CD4-positive, alpha-beta T cell (primary cell): ENCODE results near the gene RARA. TPM values are rescaled to one million over a fixed set of nuclear protein-coding genes. Genes with fewer than 3 reads are reported as not detected.

Experiments used
- ATAC-seq: fragments of 200-7000 bp; cut with Tn5 transposase; one replicate; pipeline ENCODE4 v1.10.0; 2022; ENCODE audit warnings: mild to moderate bottlenecking; ENCODE audit not compliant: poor library complexity
- CTCF ChIA-PET: fragments of 350-600 bp; sonication (Branson Sonifier 250); formaldehyde crosslinking; loops from one replicate; lab custom pipeline; 2021; ENCODE audit warnings: antibody characterized with exemption, inconsistent platforms; lab: Charles Lee
- POLR2A ChIA-PET: fragments of 350-600 bp; sonication (Branson Sonifier 250); formaldehyde crosslinking; loops from one replicate; lab custom pipeline; 2021; ENCODE audit warnings: antibody characterized with exemption, inconsistent platforms; lab: Charles Lee
- DNase-seq, 14 experiments: peaks; one replicate each; pipeline ENCODE4 v3.0.0-alpha.2; 2013 to 2020; ENCODE audit warnings: mixed read lengths in 2 of 14
- H3K27ac ChIP-seq, 2 donors: one replicate each; pipeline versions ENCODE4 v1.5.1 to v1.7.0; 2013; ENCODE audit warnings: low read length in 2 of 2, low read depth in 1 of 2, mild to moderate bottlenecking in 1 of 2
- H3K27me3 ChIP-seq, 2 experiments: 1 replicate in 1 of 2; 2 replicates in 1 of 2; pipeline versions ENCODE4 v1.6.1 to v1.7.0; 2013; ENCODE audit warnings: low read length in 2 of 2, control low read depth in 1 of 2, mild to moderate bottlenecking in 1 of 2, moderate library complexity in 1 of 2; ENCODE audit not compliant: insufficient read depth in 2 of 2, control insufficient read depth in 1 of 2
- H3K36me3 ChIP-seq: one replicate; pipeline ENCODE4 v1.6.1; 2013; ENCODE audit warnings: low read length, control low read depth; ENCODE audit not compliant: insufficient read depth
- H3K4me1 ChIP-seq: one replicate; pipeline ENCODE4 v1.6.1; 2013; ENCODE audit warnings: low read length, control low read depth; ENCODE audit not compliant: insufficient read depth
- H3K4me3 ChIP-seq: one replicate; pipeline ENCODE4 v1.5.1; 2013; ENCODE audit warnings: mild to moderate bottlenecking, low read length, moderate library complexity
- H3K9me3 ChIP-seq, 2 experiments: 1 replicate in 1 of 2; 2 replicates in 1 of 2; pipeline versions ENCODE4 v1.6.1 to v1.7.0; 2013; ENCODE audit warnings: low read length in 2 of 2, mild to moderate bottlenecking in 2 of 2, control low read depth in 1 of 2, moderate library complexity in 1 of 2; ENCODE audit not compliant: control insufficient read depth in 1 of 2, insufficient read depth in 1 of 2
- H3K27ac Mint-ChIP-seq: one replicate; pipeline ENCODE4 v1.8.0; 2020; ENCODE audit warnings: mixed read lengths
- H3K27me3 Mint-ChIP-seq: one replicate; pipeline ENCODE4 v1.8.0; 2021; ENCODE audit warnings: mixed read lengths
- H3K36me3 Mint-ChIP-seq: one replicate; pipeline ENCODE4 v1.8.0; 2021; ENCODE audit warnings: low read depth, mixed read lengths
- H3K4me1 Mint-ChIP-seq: one replicate; pipeline ENCODE4 v1.8.0; 2021; ENCODE audit warnings: low read depth, mixed read lengths
- H3K4me3 Mint-ChIP-seq: one replicate; pipeline ENCODE4 v1.8.0; 2020; ENCODE audit warnings: mild to moderate bottlenecking, mixed read lengths
- H3K9me3 Mint-ChIP-seq: one replicate; pipeline ENCODE4 v1.8.0; 2020; ENCODE audit warnings: mixed read lengths
- intact Hi-C, 2 experiments: fragments of 100-400 bp; cut with DNase I in 1 of 2; cut with micrococcal nuclease in 1 of 2; formaldehyde crosslinking; loops; one replicate each; pipeline versions ENCODE4 v1.15.1 to v1.9.0; 2023 to 2025; cut with DNase I, micrococcal nuclease
- total RNA-seq, 174 experiments: library from RNA in 2 of 174; stranded (reverse) in 2 of 174; gene quantifications; one replicate each; pipeline ENCODE4 v1.2.3 and lab custom pipeline; 2021 to 2026
- TF ChIP-seq, protein P1 (sequence below): fragments of 200-600 bp; IDR thresholded peaks from one replicate; pipeline ENCODE4 v1.8.0; 2022; ENCODE audit warnings: antibody characterized with exemption, mild to moderate bottlenecking

Gene RARA
- total RNA-seq, 2 experiments from 2014 or later = 114 to 115 TPM

DNA sequence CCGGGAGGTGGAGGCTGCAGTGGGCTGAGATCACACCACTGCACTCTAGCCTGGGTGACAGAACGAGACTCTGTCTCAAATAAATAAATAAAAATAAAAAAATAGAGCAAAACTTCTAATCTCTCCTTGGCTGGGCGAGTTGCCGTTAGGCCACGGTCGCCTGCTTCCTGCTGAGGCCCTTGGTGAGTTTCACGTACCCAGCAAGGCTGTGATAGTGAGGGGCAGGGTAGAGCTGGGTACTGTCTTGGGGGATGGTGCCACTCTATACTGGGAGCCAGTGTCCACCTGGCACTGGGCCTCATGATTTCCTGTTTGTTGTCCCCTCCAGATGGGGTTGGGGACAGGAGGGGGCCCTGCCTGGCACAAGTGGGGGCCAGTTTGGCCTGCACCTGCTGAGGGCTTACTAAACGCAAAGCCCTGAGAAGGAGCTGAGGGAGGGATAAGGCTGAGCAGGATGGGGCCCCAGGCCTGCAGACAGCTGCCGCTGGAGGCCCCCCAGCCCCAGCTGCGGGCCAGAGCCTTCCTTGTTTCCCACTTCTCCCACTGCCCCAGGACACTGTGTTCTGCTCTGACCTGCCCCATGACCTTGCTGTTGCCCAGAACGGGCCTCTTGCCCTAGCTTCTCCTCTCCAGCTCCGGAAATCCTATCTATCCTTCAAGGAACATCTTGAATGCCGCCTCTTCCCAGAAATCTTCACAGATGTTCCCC lies 30.1 kb downstream of the RARA start:
- peaks cover 67% of the 10 kb centered on the region for H3K4me1 Mint-ChIP-seq
- POLR2A ChIA-PET = interaction anchor here (0.6 to 11.2 kb wide), 5 partner anchors 12 to 64 kb away, joined by 3 to 117 read pairs (median 4); no protein-coding TSS in a partner anchor
- H3K4me3 Mint-ChIP-seq = peak overlapping the region; percentile 83
- Histone ChIP-seq H3K27ac (peak overlapping the region; percentile 29 to 31), H3K27me3 (no peaks in the 10 kb centered on the region), H3K4me1 (peaks cover 83% of the 10 kb centered on the region), H3K4me3 (no peak overlapping the region), H3K9me3 (no peaks in the 10 kb centered on the region), H3K36me3 (peaks cover 24% of the 10 kb centered on the region)
- H3K27me3 Mint-ChIP-seq = no peaks in the 10 kb centered on the region
- CTCF ChIA-PET = interaction anchor here (0.7 to 1.3 kb wide), 3 partner anchors 13 to 72 kb away, joined by 3 read pairs; no protein-coding TSS in a partner anchor
- H3K9me3 Mint-ChIP-seq = no peaks in the 10 kb centered on the region
- ATAC-seq (no peak), DNase-seq (no peak)
- TF ChIP-seq, protein P1, sequence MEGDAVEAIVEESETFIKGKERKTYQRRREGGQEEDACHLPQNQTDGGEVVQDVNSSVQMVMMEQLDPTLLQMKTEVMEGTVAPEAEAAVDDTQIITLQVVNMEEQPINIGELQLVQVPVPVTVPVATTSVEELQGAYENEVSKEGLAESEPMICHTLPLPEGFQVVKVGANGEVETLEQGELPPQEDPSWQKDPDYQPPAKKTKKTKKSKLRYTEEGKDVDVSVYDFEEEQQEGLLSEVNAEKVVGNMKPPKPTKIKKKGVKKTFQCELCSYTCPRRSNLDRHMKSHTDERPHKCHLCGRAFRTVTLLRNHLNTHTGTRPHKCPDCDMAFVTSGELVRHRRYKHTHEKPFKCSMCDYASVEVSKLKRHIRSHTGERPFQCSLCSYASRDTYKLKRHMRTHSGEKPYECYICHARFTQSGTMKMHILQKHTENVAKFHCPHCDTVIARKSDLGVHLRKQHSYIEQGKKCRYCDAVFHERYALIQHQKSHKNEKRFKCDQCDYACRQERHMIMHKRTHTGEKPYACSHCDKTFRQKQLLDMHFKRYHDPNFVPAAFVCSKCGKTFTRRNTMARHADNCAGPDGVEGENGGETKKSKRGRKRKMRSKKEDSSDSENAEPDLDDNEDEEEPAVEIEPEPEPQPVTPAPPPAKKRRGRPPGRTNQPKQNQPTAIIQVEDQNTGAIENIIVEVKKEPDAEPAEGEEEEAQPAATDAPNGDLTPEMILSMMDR = no peak
- intact Hi-C loops = no loop called here
- H3K36me3 Mint-ChIP-seq = peaks cover 45% of the 10 kb centered on the region
- H3K27ac Mint-ChIP-seq = peak overlapping the region; percentile 93

DNA sequence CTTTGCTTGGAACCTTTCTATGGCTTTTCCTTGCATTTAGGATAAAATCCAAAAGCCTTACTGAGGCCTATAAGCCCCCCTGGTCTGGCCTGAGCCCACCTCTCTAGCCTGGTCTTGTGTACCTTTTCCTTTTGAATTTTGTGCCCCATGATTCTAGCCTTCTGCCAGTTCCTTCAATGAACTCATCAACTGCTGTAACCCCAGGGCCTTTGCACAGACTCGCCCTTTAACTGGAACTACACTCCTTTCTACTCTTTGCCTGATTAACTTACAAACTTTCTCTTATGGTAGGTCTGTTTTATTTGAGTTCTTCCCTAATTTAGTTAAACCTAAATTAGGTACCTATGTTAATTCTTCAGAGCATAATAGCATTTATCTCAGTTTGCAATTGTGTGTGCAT lies 31.3 kb downstream of the RARA start:
- peaks cover 68% of the 10 kb centered on the region for H3K4me1 Mint-ChIP-seq
- ATAC-seq = no peak
- peak overlapping the region; percentile 93 for H3K27ac Mint-ChIP-seq
- no peaks in the 10 kb centered on the region for H3K9me3 ChIP-seq
- intact Hi-C loops = no loop called here
- H3K36me3 Mint-ChIP-seq = peaks cover 42% of the 10 kb centered on the region
- DNase-seq = no peak
- TF ChIP-seq, protein P1 = no peak
- no peaks in the 10 kb centered on the region for H3K27me3 Mint-ChIP-seq
- H3K4me3 ChIP-seq = no peak overlapping the region
- H3K4me3 Mint-ChIP-seq = peak overlapping the region; percentile 83
- ChIA-PET CTCF (interaction anchor here (1.3 to 1.6 kb wide), 3 partner anchors 16 to 24 kb away, joined by 11 to 27 read pairs (median 22); no protein-coding TSS in a partner anchor), POLR2A (interaction anchor here (1.0 to 11.2 kb wide), 5 partner anchors 9 to 20 kb away, joined by 3 to 117 read pairs (median 12); no protein-coding TSS in a partner anchor)
- peaks cover 22% of the 10 kb centered on the region for H3K36me3 ChIP-seq
- H3K4me1 ChIP-seq = peaks cover 83% of the 10 kb centered on the region
- H3K27ac ChIP-seq = peak overlapping the region; percentile 73 to 90
- H3K9me3 Mint-ChIP-seq = no peaks in the 10 kb centered on the region
- no peaks in the 10 kb centered on the region for H3K27me3 ChIP-seq

DNA sequence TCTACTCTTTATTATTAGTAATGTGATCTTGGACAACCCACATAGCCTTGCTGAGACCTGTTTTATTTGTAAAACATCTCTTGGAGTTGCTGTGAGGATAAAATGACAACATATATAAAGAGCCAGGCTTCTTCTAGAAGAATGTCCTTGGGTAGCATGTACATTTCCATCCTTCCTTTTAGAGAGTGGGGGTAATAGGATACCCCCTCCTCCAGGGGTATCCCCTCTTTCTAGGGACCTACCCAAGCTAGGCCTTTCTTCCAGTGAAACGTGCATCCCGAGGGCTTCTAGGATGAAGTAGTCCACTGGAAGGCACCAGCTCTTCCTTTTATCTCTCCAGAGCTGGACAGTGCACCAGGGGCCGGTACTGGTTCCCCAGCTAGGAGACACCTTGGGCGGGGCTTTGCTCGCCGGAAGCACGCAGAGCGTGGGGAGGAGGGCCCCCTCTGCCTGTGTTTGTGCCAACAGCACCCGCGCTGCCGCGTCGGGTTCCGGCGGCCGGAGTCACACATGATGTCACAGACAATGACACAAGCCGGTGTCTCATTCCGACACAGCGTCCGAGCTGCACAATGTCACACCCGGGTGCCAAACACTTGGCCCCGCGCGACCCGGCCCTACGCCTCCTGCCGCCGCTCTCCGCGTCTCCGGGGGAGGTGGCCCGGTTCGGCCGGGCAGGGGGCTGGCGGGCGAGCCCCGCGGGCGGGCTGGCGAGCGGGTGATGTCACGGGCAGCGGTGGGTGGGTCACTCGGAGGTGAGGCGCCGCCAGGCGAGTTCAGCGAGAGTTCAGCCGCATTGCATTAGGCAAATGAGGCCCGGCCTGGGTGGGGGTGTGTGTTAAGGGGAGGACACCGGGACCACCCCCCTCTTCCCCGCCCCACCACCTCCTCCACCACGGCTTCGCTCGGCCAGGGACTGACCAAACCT lies 32.2 kb downstream of the RARA start:
- Mint-ChIP-seq H3K9me3 (no peaks in the 10 kb centered on the region), H3K36me3 (peaks cover 42% of the 10 kb centered on the region), H3K4me3 (peak overlapping the region; percentile 83), H3K27ac (peak overlapping the region; percentile 93), H3K4me1 (peaks cover 76% of the 10 kb centered on the region), H3K27me3 (no peaks in the 10 kb centered on the region)
- H3K27me3 ChIP-seq = no peaks in the 10 kb centered on the region
- ChIA-PET POLR2A (interaction anchor here (1.0 to 11.2 kb wide), 9 partner anchors 10 to 1347 kb away, joined by 3 to 117 read pairs (median 5); no protein-coding TSS in a partner anchor), CTCF (interaction anchor here (0.6 to 2.8 kb wide), 13 partner anchors 10 to 122 kb away, joined by 3 to 27 read pairs (median 6); partner anchors contain the start of gene WIPF2)
- peaks cover 89% of the 10 kb centered on the region for H3K4me1 ChIP-seq
- peaks cover 22% of the 10 kb centered on the region for H3K36me3 ChIP-seq
- H3K27ac ChIP-seq = peak overlapping the region; percentile 73 to 90
- peak; percentile 76 to 96 (median 85) for DNase-seq
- H3K9me3 ChIP-seq = no peaks in the 10 kb centered on the region
- peak overlapping the region; percentile 72 for H3K4me3 ChIP-seq
- intact Hi-C loops = loop anchor here (1.0 kb wide), 2 partner anchors 19 to 38 kb away; no protein-coding TSS in a partner anchor
- TF ChIP-seq, protein P1 = peak; percentile 55
- peak; percentile 78 for ATAC-seq
